Esophagus squamous epithelium (tissue), 5 donors: ENCODE results near the gene ADAM19. TPM values are rescaled to one million over a fixed set of nuclear protein-coding genes. Genes with fewer than 3 reads are reported as not detected.

Experiments used
- DNase-seq: peaks from one replicate; lab custom pipeline; 2025; lab: John Stamatoyannopoulos, UW
- H3K27ac ChIP-seq, 4 donors: fragments of 200-600 bp; sonication (generic); one replicate each; pipeline ENCODE4 v1.5.1; 2016 to 2019; ENCODE audit warnings: mild to moderate bottlenecking in 1 of 4
- H3K27me3 ChIP-seq, 4 donors: fragments of 200-600 bp; sonication (generic); 1 replicate in 3 of 4; 2 replicates in 1 of 4; pipeline versions ENCODE4 v1.5.1 to v1.6.0; 2017 to 2021; ENCODE audit warnings: antibody characterized with exemption in 1 of 4
- H3K36me3 ChIP-seq, 3 donors: fragments of 200-600 bp; sonication (generic); one replicate each; pipeline ENCODE4 v1.5.1; 2016 to 2019
- H3K4me1 ChIP-seq, 3 donors: fragments of 200-600 bp; sonication (generic); one replicate each; pipeline ENCODE4 v1.5.1; 2017 to 2019
- H3K4me3 ChIP-seq, 4 donors: fragments of 200-600 bp; sonication (generic); 1 replicate in 3 of 4; 2 replicates in 1 of 4; pipeline ENCODE4 v1.5.1; 2016 to 2019; ENCODE audit warnings: mild to moderate bottlenecking in 2 of 4, moderate library complexity in 1 of 4
- H3K9me3 ChIP-seq, 3 donors: fragments of 200-600 bp; sonication (generic); one replicate each; pipeline ENCODE4 v1.5.1; 2016 to 2019
- POLR2A ChIP-seq, 4 donors: fragments of 450-650 bp; IDR thresholded peaks; one replicate each; pipeline ENCODE4 v1.6.1; 2017; ENCODE audit warnings: antibody characterized with exemption in 4 of 4, mild to moderate bottlenecking in 4 of 4, moderate library complexity in 3 of 4
- WGBS, 2 donors: methylation state at CpG; one replicate each; pipeline ENCODE4 v1.1.5; 2018; 5-methylcytosine and 5-hydroxymethylcytosine counted together
- intact Hi-C: fragments of 100-400 bp; cut with DNase I; formaldehyde crosslinking; loops from one replicate; pipeline ENCODE4 v1.15.0; 2022
- total RNA-seq, 4 donors: library from RNA; depleted of rRNA; stranded (reverse); fragments of >200 nt; gene quantifications; one replicate each; pipeline ENCODE4 v1.1.0, GENCODE V29; 2016
- TF ChIP-seq, protein P1 (sequence below), 6 experiments: fragments of 450-650 bp in 4 of 6; fragments of 200-600 bp in 2 of 6; sonication (generic) in 2 of 6; IDR thresholded peaks; one replicate each; pipeline ENCODE4 v1.5.1; 2016 to 2019; ENCODE audit warnings: antibody characterized with exemption in 6 of 6, mild to moderate bottlenecking in 4 of 6, moderate library complexity in 4 of 6
- donor health status: DM: yes; HTN: yes; CAD: no.

The ADAM19 gene
- total RNA-seq, 4 donors from 2014 or later: 1.9 to 11.6 (median 4.3) TPM

DNA sequence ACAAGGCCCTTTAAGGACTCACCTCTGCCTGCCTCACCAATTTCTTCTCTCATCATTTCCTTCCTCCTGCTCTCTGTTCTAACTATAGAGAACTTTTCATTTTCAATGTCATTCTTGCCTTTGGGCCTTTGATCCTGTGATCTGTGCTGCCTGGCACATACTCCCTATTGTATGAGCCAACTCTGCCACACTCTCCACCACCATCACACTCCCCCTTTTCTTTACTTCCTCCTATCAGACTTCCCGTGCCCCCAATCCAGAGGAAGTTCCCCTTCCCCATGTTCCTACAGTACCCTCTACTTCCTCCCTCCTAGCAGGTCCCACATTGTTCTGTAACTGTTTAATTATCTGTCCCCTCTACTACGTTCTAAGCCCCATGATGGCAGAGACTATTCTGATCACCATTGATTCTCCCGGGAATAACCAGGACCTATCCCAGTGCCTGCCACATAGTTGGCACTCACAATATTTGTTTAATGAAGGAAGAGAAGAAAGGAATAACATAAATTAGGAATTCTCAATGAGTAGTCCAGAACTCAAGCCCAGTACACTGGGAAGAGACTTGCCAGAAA is 27.5 kb downstream of the ADAM19 start:
- Histone ChIP-seq H3K27ac (peak overlapping the region; percentile 65 to 89 (median 78)), H3K27me3 (no peaks in the 10 kb centered on the region), H3K4me1 (peaks cover 0 to 86% (median 53%) of the 10 kb centered on the region in 3 donors), H3K9me3 (no peaks in the 10 kb centered on the region), H3K4me3 (no peak overlapping the region), H3K36me3 (no peaks in the 10 kb centered on the region)
- intact Hi-C loops: no loop called here
- DNase-seq: no peak
- no peak for TF ChIP-seq POLR2A (IDR thresholded peaks at IDR 0.05)
- TF ChIP-seq, protein P1, sequence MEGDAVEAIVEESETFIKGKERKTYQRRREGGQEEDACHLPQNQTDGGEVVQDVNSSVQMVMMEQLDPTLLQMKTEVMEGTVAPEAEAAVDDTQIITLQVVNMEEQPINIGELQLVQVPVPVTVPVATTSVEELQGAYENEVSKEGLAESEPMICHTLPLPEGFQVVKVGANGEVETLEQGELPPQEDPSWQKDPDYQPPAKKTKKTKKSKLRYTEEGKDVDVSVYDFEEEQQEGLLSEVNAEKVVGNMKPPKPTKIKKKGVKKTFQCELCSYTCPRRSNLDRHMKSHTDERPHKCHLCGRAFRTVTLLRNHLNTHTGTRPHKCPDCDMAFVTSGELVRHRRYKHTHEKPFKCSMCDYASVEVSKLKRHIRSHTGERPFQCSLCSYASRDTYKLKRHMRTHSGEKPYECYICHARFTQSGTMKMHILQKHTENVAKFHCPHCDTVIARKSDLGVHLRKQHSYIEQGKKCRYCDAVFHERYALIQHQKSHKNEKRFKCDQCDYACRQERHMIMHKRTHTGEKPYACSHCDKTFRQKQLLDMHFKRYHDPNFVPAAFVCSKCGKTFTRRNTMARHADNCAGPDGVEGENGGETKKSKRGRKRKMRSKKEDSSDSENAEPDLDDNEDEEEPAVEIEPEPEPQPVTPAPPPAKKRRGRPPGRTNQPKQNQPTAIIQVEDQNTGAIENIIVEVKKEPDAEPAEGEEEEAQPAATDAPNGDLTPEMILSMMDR (IDR thresholded peaks at IDR 0.05): no peak
- WGBS, 2 donors: 20 to 29% methylated on average over 3 of the region's 3 CpGs

DNA sequence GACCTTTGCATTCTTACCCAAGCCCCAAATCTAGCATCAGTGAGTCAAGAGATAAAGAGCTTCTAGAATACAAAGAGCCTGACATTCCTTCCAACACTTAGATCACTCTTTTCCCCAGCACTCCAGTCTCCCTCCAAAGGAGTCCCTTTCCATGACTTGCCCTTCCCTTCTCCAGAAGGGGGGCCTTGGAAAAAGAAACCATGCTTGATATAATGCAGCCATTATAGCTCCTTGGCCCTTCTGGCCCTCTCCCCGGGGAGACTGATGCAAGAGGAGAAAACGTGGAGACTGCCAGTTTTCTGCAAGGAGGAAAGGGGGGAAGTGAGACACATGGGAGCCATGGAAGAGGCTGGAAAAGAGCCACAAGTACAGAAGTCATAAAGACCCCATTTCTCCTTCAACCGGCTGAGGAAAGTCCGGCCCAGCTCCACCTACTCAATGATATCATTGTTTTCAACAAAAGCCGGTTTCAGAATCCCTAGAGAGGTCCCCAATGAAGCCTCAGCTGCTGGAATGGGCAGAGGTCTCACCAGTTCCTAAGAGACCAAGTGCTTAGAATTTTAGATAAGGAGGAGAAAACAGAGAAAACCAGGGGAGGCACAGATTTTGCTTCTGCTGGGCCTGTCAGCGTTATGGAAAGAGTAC is 29.0 kb downstream of the ADAM19 start:
- Histone ChIP-seq H3K27ac (peak overlapping the region; percentile 18 to 89 (median 78)), H3K36me3 (no peaks in the 10 kb centered on the region), H3K27me3 (no peaks in the 10 kb centered on the region), H3K4me3 (no peak overlapping the region), H3K4me1 (peaks cover 2 to 100% (median 58%) of the 10 kb centered on the region in 3 donors), H3K9me3 (no peaks in the 10 kb centered on the region)
- no peak for TF ChIP-seq POLR2A (IDR thresholded peaks at IDR 0.05)
- TF ChIP-seq, protein P1 (IDR thresholded peaks at IDR 0.05): no peak
- no peak for DNase-seq
- intact Hi-C loops: no loop called here
- 50 to 58% methylated on average over 6 of the region's 6 CpGs for WGBS, 2 donors

DNA sequence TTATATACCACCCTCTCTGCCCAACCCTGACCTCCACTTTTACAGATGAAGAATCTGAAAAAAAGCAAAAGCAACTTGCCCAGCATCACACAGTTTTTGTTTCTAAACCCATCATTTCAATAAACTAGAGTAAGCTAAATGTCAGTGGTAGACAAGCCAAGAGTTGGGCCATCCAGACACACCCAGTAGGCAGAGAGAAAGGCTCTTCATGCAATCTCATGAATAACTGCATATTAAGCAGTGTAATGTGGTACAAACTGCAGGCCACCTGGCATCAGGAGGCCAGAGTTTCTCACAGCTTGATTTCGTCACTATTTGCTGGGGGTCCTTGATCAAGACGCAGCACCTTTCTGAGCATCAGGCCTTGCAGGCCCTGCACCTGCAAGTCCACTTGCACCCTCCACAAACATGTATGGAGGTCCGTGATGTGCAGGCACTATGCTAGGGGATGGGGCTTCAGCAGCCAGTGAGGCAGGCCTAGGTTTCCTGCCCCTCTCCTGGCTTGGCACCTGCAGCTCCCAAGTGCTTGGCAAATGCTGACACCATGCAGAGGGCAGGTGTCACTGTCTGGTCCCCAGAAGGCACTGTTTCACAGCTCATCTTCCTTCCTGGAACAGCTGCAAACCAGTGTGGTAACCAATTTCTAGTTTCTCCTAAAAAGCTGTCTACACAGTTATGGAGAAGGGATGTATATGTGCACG is 29.8 kb downstream of the ADAM19 start:
- H3K27me3 ChIP-seq: no peaks in the 10 kb centered on the region
- H3K9me3 ChIP-seq: no peaks in the 10 kb centered on the region
- peak overlapping the region in 3 of 4 donors; percentile 73 to 89 (median 83) for H3K27ac ChIP-seq
- H3K4me1 ChIP-seq: peaks cover 9 to 100% (median 66%) of the 10 kb centered on the region in 3 donors
- intact Hi-C loops: no loop called here
- WGBS, 2 donors: 64 to 100% methylated on average over 1 to 3 of the region's 4 CpGs
- DNase-seq: no peak
- no peaks in the 10 kb centered on the region for H3K36me3 ChIP-seq
- TF ChIP-seq, protein P1 (IDR thresholded peaks at IDR 0.05): no peak
- TF ChIP-seq POLR2A (IDR thresholded peaks at IDR 0.05): no peak
- no peak overlapping the region for H3K4me3 ChIP-seq

DNA sequence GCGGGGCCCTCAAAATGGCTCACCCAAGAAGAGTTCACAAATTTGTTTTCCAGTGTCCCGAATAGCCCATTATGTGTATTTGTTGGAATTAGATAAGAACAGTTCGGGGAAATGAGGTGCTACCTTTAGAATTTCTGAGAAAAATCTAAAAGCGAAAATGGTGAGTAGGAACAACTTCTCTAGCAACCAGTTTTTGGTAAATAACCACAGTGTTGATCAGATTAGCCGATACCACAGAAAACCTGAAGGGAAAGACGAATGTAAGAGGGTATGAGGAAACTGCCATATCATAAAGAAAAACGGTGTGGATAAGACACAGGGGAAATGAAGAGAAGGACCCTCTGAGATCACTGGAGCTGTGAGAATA is 31.0 kb downstream of the ADAM19 start:
- H3K27ac ChIP-seq: peak overlapping the region; percentile 47 to 89 (median 78)
- TF ChIP-seq, protein P1 (IDR thresholded peaks at IDR 0.05): no peak
- TF ChIP-seq POLR2A (IDR thresholded peaks at IDR 0.05): peak in 1 of 4 donors; percentile 11
- no peaks in the 10 kb centered on the region for H3K27me3 ChIP-seq
- H3K4me1 ChIP-seq: peaks cover 9 to 100% (median 65%) of the 10 kb centered on the region in 3 donors
- no peak for DNase-seq
- intact Hi-C loops: no loop called here
- no peaks in the 10 kb centered on the region for H3K9me3 ChIP-seq
- H3K4me3 ChIP-seq: no peak overlapping the region
- 71 to 83% methylated on average over 7 of the region's 7 CpGs for WGBS, 2 donors
- H3K36me3 ChIP-seq: no peaks in the 10 kb centered on the region
